Measurements from ENCODE around the gene ANKRD13C. TPM values are rescaled to one million over a fixed set of nuclear protein-coding genes. Genes with fewer than 3 reads are reported as not detected.

The ANKRD13C gene
- total and polyA plus RNA-seq, 2 of the 4 experiments (the other 2 are of a cell fraction), result 8.3 to 10.9 TPM

DNA sequence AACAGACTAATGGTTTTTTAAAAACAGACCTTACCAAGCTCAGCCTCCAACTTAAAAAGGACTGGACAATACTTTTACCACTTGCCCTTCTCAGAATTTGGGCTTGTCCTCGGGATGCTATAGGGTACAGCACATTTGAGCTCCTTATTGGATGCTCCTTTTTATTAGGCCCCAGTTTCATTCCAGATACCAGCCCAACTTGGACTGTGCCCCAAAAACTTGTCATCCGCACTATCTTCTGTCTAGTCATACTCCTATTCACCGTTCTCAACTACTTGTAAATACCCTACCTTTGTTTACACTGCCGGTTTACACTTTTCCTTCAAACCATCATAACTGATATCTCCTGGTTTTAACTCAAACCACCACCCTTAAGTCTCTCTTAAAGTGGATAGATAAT lies 17.9 kb upstream of the ANKRD13C start:
- Histone ChIP-seq H3K9ac (ENCODE audit: low read depth, low read length) (no peak overlapping the region), H3K27me3 (ENCODE audit: control insufficient read depth, insufficient read depth, low read length) (no peaks in the 10 kb centered on the region), H3K4me1 (ENCODE audit: control insufficient read depth, insufficient read depth, low read length) (no peaks in the 10 kb centered on the region), H2BK120ac (ENCODE audit: low read depth, low read length) (no peak overlapping the region), H4K5ac (ENCODE audit: low read depth, low read length) (no peak overlapping the region), H3K9me3 (ENCODE audit: control insufficient read depth, insufficient read depth, low read length) (no peaks in the 10 kb centered on the region), H3K79me1 (ENCODE audit: low read depth in 1 of 2, low read length in 2 of 2) (no peaks in the 10 kb centered on the region), H3K23ac (ENCODE audit: low read depth, low read length) (no peak overlapping the region), H4K20me1 (ENCODE audit: insufficient read depth, low read length) (no peaks in the 10 kb centered on the region), H2AFZ (replicated peaks; ENCODE audit: low read length, poor library complexity) (no peak overlapping the region), H3K18ac (ENCODE audit: low read depth, low read length) (no peak overlapping the region), H2AK9ac (replicated peaks; ENCODE audit: low read depth, low read length, poor library complexity) (no peak overlapping the region), H3K9me1 (ENCODE audit: insufficient read depth, low read length) (no peaks in the 10 kb centered on the region), H3K4me2 (ENCODE audit: low read depth, low read length) (no peak overlapping the region), H3K4me3 (ENCODE audit: insufficient read depth, low read depth, low read length) (no peak overlapping the region), H3K36me3 (ENCODE audit: control insufficient read depth, insufficient read depth, low read length) (no peaks in the 10 kb centered on the region), H2AK5ac (ENCODE audit: low read depth, low read length) (no peak overlapping the region), H2BK15ac (ENCODE audit: low read depth, low read length) (no peak overlapping the region), H4K91ac (ENCODE audit: insufficient read depth, low read depth, low read length) (no peak overlapping the region), H3K27ac (ENCODE audit: insufficient read depth, low read length) (no peak overlapping the region), H3K14ac (replicated peaks; ENCODE audit: low read depth, low read length) (no peak overlapping the region), H3K56ac (ENCODE audit: extremely low read depth, insufficient read depth, low read length) (no peak overlapping the region), H4K8ac (ENCODE audit: low read depth in 2 of 2, low read length in 2 of 2) (no peak overlapping the region), H3K4ac (ENCODE audit: low read depth, low read length) (no peak overlapping the region), H2BK20ac (ENCODE audit: low read depth, low read length) (no peak overlapping the region), H2BK5ac (ENCODE audit: low read depth, low read length, poor library complexity, severe bottlenecking) (no peak overlapping the region)
- ChIA-PET CTCF (no interaction called here), POLR2A (ENCODE audit: unreplicated experiment) (no interaction called here)
- ATAC-seq (ENCODE audit: low read depth) (no peak), DNase-seq (no peak)
- dilution Hi-C loops (cut with HindIII; ENCODE audit: low sequenced_read_pairs, unreplicated experiment), result no loop called here
- 89% methylated on average over 1 of the region's 4 CpGs; no CpG with 5 or more reads in 1 of the 2 experiments for WGBS, 2 experiments (ENCODE audit: extremely low coverage in 2 of 2, insufficient read length in 1 of 2)
- intact Hi-C loops (cut with micrococcal nuclease), result no loop called here
- in situ Hi-C loops (cut with MboI; ENCODE audit: low sequenced_read_pairs), result no loop called here
- no TSS peak for BruUV-seq (replicated peaks)
- no peak for TF ChIP-seq CEBPB (IDR thresholded peaks at IDR 0.05; ENCODE audit: low read depth, low read length)
- TF ChIP-seq FOS (IDR thresholded peaks at IDR 0.05; ENCODE audit: low read depth, low read length), result no peak
- TF ChIP-seq BHLHE40 (IDR thresholded peaks at IDR 0.05; ENCODE audit: low read depth, low read length), result no peak
- TF ChIP-seq RFX5 (IDR thresholded peaks at IDR 0.05; ENCODE audit: low read depth, low read length), result no peak
- TF ChIP-seq NFE2L2 (IDR thresholded peaks at IDR 0.05; ENCODE audit: low read depth, low read length), result no peak
- no peak for TF ChIP-seq RCOR1 (IDR thresholded peaks at IDR 0.05; ENCODE audit: insufficient replicate concordance, low read length)
- no peak for TF ChIP-seq MAFK (IDR thresholded peaks at IDR 0.05; ENCODE audit: low read depth, low read length)
- TF ChIP-seq SMC3 (IDR thresholded peaks at IDR 0.05; ENCODE audit: low read depth, low read length), result no peak
- TF ChIP-seq, protein P1, sequence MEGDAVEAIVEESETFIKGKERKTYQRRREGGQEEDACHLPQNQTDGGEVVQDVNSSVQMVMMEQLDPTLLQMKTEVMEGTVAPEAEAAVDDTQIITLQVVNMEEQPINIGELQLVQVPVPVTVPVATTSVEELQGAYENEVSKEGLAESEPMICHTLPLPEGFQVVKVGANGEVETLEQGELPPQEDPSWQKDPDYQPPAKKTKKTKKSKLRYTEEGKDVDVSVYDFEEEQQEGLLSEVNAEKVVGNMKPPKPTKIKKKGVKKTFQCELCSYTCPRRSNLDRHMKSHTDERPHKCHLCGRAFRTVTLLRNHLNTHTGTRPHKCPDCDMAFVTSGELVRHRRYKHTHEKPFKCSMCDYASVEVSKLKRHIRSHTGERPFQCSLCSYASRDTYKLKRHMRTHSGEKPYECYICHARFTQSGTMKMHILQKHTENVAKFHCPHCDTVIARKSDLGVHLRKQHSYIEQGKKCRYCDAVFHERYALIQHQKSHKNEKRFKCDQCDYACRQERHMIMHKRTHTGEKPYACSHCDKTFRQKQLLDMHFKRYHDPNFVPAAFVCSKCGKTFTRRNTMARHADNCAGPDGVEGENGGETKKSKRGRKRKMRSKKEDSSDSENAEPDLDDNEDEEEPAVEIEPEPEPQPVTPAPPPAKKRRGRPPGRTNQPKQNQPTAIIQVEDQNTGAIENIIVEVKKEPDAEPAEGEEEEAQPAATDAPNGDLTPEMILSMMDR (conservative IDR thresholded peaks at IDR 0.05; ENCODE audit: low read depth, low read length), result no peak
- TF ChIP-seq POLR2A (IDR thresholded peaks at IDR 0.05; ENCODE audit: low read depth, low read length), result no peak
- no peak for TF ChIP-seq CHD1 (IDR thresholded peaks at IDR 0.05; ENCODE audit: low read depth, low read length)
- TF ChIP-seq, protein P2, sequence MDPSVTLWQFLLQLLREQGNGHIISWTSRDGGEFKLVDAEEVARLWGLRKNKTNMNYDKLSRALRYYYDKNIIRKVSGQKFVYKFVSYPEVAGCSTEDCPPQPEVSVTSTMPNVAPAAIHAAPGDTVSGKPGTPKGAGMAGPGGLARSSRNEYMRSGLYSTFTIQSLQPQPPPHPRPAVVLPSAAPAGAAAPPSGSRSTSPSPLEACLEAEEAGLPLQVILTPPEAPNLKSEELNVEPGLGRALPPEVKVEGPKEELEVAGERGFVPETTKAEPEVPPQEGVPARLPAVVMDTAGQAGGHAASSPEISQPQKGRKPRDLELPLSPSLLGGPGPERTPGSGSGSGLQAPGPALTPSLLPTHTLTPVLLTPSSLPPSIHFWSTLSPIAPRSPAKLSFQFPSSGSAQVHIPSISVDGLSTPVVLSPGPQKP (IDR thresholded peaks at IDR 0.05; ENCODE audit: borderline replicate concordance, low read depth, low read length), result no peak
- TF ChIP-seq MAZ (IDR thresholded peaks at IDR 0.05; ENCODE audit: borderline replicate concordance, low read depth, low read length), result no peak
- TF ChIP-seq RAD21 (IDR thresholded peaks at IDR 0.05; ENCODE audit: low read length), result no peak
- TF ChIP-seq, protein P3, sequence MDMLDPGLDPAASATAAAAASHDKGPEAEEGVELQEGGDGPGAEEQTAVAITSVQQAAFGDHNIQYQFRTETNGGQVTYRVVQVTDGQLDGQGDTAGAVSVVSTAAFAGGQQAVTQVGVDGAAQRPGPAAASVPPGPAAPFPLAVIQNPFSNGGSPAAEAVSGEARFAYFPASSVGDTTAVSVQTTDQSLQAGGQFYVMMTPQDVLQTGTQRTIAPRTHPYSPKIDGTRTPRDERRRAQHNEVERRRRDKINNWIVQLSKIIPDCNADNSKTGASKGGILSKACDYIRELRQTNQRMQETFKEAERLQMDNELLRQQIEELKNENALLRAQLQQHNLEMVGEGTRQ (IDR thresholded peaks at IDR 0.05; ENCODE audit: low read depth, low read length), result no peak
- no peak for TF ChIP-seq MXI1 (IDR thresholded peaks at IDR 0.05; ENCODE audit: borderline replicate concordance, low read depth, low read length)
